IMR-90 (cell line): ENCODE data around the gene STRA6. TPM values are rescaled to one million over a fixed set of nuclear protein-coding genes. Genes with fewer than 3 reads are reported as not detected.

ENCODE experiments used
- ATAC-seq: fragments of 200-7000 bp; cut with Tn5 transposase; 2 replicates; pipeline ENCODE4 v1.9.1; 2020; ENCODE audit warnings: low read depth, mild to moderate bottlenecking, moderate library complexity
- BruUV-seq: library from RNA; stranded (reverse); fragments of 400-500 nt; replicated peaks from 2 replicates; lab custom pipeline; 2021; lab: Mats Ljungman, UMichigan
- CTCF ChIA-PET: fragments of 300-600 bp; formaldehyde crosslinking; extraction: SDS; loops from one replicate; lab custom pipeline; 2021; ENCODE audit warnings: antibody characterized with exemption; lab: Yijun Ruan, JAX
- POLR2A ChIA-PET: fragments of 300-600 bp; sonication (Branson Sonifier 250); formaldehyde crosslinking; loops from one replicate; lab custom pipeline; 2022; ENCODE audit warnings: antibody characterized with exemption; ENCODE audit not compliant: unreplicated experiment; lab: Charles Lee
- DNase-seq: peaks from one replicate; pipeline ENCODE4 v3.0.0; 2013
- H2AFZ ChIP-seq: replicated peaks from 2 replicates; pipeline ENCODE3; 2013; ENCODE audit warnings: low read length, mild to moderate bottlenecking; ENCODE audit not compliant: poor library complexity
- H2AK5ac ChIP-seq: 2 replicates; pipeline ENCODE4 v1.6.1; 2013; ENCODE audit warnings: low read depth, low read length, inconsistent platforms
- H2AK9ac ChIP-seq: replicated peaks from 2 replicates; pipeline ENCODE3; 2013; ENCODE audit warnings: mild to moderate bottlenecking, low read depth, low read length, moderate library complexity; ENCODE audit not compliant: poor library complexity
- H2BK120ac ChIP-seq: 2 replicates; pipeline ENCODE4 v1.6.1; 2013; ENCODE audit warnings: low read depth, low read length, inconsistent platforms
- H2BK15ac ChIP-seq: 3 replicates; pipeline ENCODE4 v1.6.1; 2013; ENCODE audit warnings: low read depth, low read length, inconsistent platforms
- H2BK20ac ChIP-seq: 2 replicates; pipeline ENCODE4 v1.6.1; 2013; ENCODE audit warnings: low read depth, mild to moderate bottlenecking, inconsistent platforms, low read length, moderate library complexity
- H2BK5ac ChIP-seq: 2 replicates; pipeline ENCODE4 v1.6.1; 2013; ENCODE audit warnings: mild to moderate bottlenecking, low read depth, low read length, inconsistent platforms; ENCODE audit not compliant: poor library complexity, severe bottlenecking
- H3K14ac ChIP-seq: replicated peaks from 2 replicates; pipeline ENCODE4 v1.6.1; 2013; ENCODE audit warnings: low read depth, low read length, inconsistent platforms
- H3K18ac ChIP-seq: 2 replicates; pipeline ENCODE4 v1.6.1; 2013; ENCODE audit warnings: low read depth, low read length, control low read depth
- H3K23ac ChIP-seq: 2 replicates; pipeline ENCODE4 v1.6.1; 2013; ENCODE audit warnings: low read depth, low read length, inconsistent platforms
- H3K27ac ChIP-seq: 2 replicates; pipeline ENCODE4 v1.5.1; 2013; ENCODE audit warnings: mild to moderate bottlenecking, control low read depth, low read length; ENCODE audit not compliant: insufficient read depth
- H3K27me3 ChIP-seq: 2 replicates; pipeline ENCODE4 v1.6.1; 2013; ENCODE audit warnings: low read length; ENCODE audit not compliant: control insufficient read depth, insufficient read depth
- H3K36me3 ChIP-seq: 2 replicates; pipeline ENCODE4 v1.6.1; 2013; ENCODE audit warnings: low read length, mixed read lengths; ENCODE audit not compliant: control insufficient read depth, insufficient read depth
- H3K4ac ChIP-seq: 2 replicates; pipeline ENCODE4 v1.6.1; 2013; ENCODE audit warnings: low read depth, low read length, inconsistent platforms
- H3K4me1 ChIP-seq: 2 replicates; pipeline ENCODE4 v1.6.1; 2013; ENCODE audit warnings: low read length, mixed read lengths; ENCODE audit not compliant: control insufficient read depth, insufficient read depth
- H3K4me2 ChIP-seq: 2 replicates; pipeline ENCODE4 v1.6.1; 2013; ENCODE audit warnings: low read depth, mild to moderate bottlenecking, control low read depth, low read length, moderate library complexity
- H3K4me3 ChIP-seq: 2 replicates; pipeline ENCODE4 v1.5.1; 2013; ENCODE audit warnings: low read depth, mild to moderate bottlenecking, control low read depth, low read length, moderate library complexity; ENCODE audit not compliant: insufficient read depth
- H3K56ac ChIP-seq: 2 replicates; pipeline ENCODE4 v1.6.1; 2013; ENCODE audit warnings: low read length, inconsistent platforms; ENCODE audit not compliant: insufficient read depth; ENCODE audit errors: extremely low read depth
- H3K79me1 ChIP-seq, 2 experiments: 2 replicates each; pipeline ENCODE4 v1.6.1; 2013; ENCODE audit warnings: low read length in 2 of 2, inconsistent platforms in 1 of 2, low read depth in 1 of 2
- H3K9ac ChIP-seq: 2 replicates; pipeline ENCODE4 v1.6.1; 2013; ENCODE audit warnings: low read depth, low read length, control low read depth
- H3K9me1 ChIP-seq: 2 replicates; pipeline ENCODE4 v1.6.1; 2013; ENCODE audit warnings: low read length, inconsistent platforms; ENCODE audit not compliant: insufficient read depth
- H3K9me3 ChIP-seq: 2 replicates; pipeline ENCODE4 v1.6.1; 2013; ENCODE audit warnings: low read length; ENCODE audit not compliant: control insufficient read depth, insufficient read depth
- H4K20me1 ChIP-seq: 2 replicates; pipeline ENCODE4 v1.6.1; 2013; ENCODE audit warnings: low read length, inconsistent platforms; ENCODE audit not compliant: insufficient read depth
- H4K5ac ChIP-seq: 2 replicates; pipeline ENCODE4 v1.6.1; 2013; ENCODE audit warnings: mild to moderate bottlenecking, low read depth, low read length, control low read depth
- H4K8ac ChIP-seq, 2 experiments: 2 replicates each; pipeline ENCODE4 v1.6.1; 2013; ENCODE audit warnings: low read depth in 2 of 2, low read length in 2 of 2, control low read depth in 1 of 2, inconsistent platforms in 1 of 2
- H4K91ac ChIP-seq: 2 replicates; pipeline ENCODE4 v1.6.1; 2013; ENCODE audit warnings: low read depth, low read length, inconsistent platforms; ENCODE audit not compliant: insufficient read depth
- BHLHE40 ChIP-seq: fragments of 150-350 bp; IDR thresholded peaks from 2 replicates; pipeline ENCODE4 v1.6.1; 2016; ENCODE audit warnings: mild to moderate bottlenecking, low read depth, low read length
- CEBPB ChIP-seq: IDR thresholded peaks from 2 replicates; pipeline ENCODE4 v1.6.1; 2012; ENCODE audit warnings: low read depth, low read length, improper control_type of control experiment
- CHD1 ChIP-seq: IDR thresholded peaks from 2 replicates; pipeline ENCODE4 v1.6.1; 2012; ENCODE audit warnings: low read depth, low read length, improper control_type of control experiment
- FOS ChIP-seq: fragments of 150-350 bp; IDR thresholded peaks from 2 replicates; pipeline ENCODE4 v1.6.1; 2016; ENCODE audit warnings: low read depth, low read length
- MAZ ChIP-seq: IDR thresholded peaks from 2 replicates; pipeline ENCODE4 v1.6.1; 2012; ENCODE audit warnings: low read depth, mild to moderate bottlenecking, low read length, improper control_type of control experiment, moderate library complexity, borderline replicate concordance
- MXI1 ChIP-seq: IDR thresholded peaks from 2 replicates; pipeline ENCODE4 v1.6.1; 2012; ENCODE audit warnings: low read depth, mild to moderate bottlenecking, low read length, moderate library complexity, borderline replicate concordance
- NFE2L2 ChIP-seq: fragments of 150-350 bp; IDR thresholded peaks from 2 replicates; pipeline ENCODE4 v1.6.1; 2016; ENCODE audit warnings: low read depth, mild to moderate bottlenecking, low read length
- POLR2A ChIP-seq: IDR thresholded peaks from 2 replicates; pipeline ENCODE4 v1.6.1; 2012; ENCODE audit warnings: mild to moderate bottlenecking, low read depth, low read length
- RAD21 ChIP-seq: IDR thresholded peaks from 2 replicates; pipeline ENCODE4 v1.6.1; 2012; ENCODE audit warnings: low read length, improper control_type of control experiment
- RCOR1 ChIP-seq: IDR thresholded peaks from 2 replicates; pipeline ENCODE4 v1.6.1; 2012; ENCODE audit warnings: mild to moderate bottlenecking, low read length, improper control_type of control experiment; ENCODE audit not compliant: insufficient replicate concordance
- RFX5 ChIP-seq: IDR thresholded peaks from 2 replicates; pipeline ENCODE4 v1.8.0; 2012; ENCODE audit warnings: low read depth, mild to moderate bottlenecking, low read length, moderate library complexity
- SMC3 ChIP-seq: fragments of 150-350 bp; IDR thresholded peaks from 2 replicates; pipeline ENCODE4 v1.6.1; 2016; ENCODE audit warnings: low read depth, mild to moderate bottlenecking, antibody characterized with exemption, low read length, moderate library complexity
- WGBS, 2 experiments: methylation state at CpG; one replicate each; pipeline versions ENCODE4 v1.1.5 to v1.1.7; 2013; ENCODE audit warnings: missing lambda C conversion rate in 2 of 2; ENCODE audit not compliant: insufficient read length in 1 of 2; ENCODE audit errors: extremely low coverage in 2 of 2; 5-methylcytosine and 5-hydroxymethylcytosine counted together
- dilution Hi-C: fragments of 300-500 bp; cut with HindIII; formaldehyde crosslinking; loops from one replicate; pipeline ENCODE4 v1.14.3; 2018; ENCODE audit warnings: low sequenced_read_pairs; ENCODE audit not compliant: unreplicated experiment
- in situ Hi-C: fragments of 300-500 bp; cut with MboI; formaldehyde crosslinking; loops from 3 replicates; pipeline ENCODE4 v1.14.3; 2019; ENCODE audit warnings: low sequenced_read_pairs, inconsistent platforms, mixed read lengths
- intact Hi-C: fragments of 100-400 bp; cut with micrococcal nuclease; formaldehyde crosslinking; loops from 2 replicates; pipeline ENCODE4 v1.10.0; 2022
- polyA plus RNA-seq, 3 experiments: library from polyadenylated mRNA; depleted of rRNA; stranded (reverse); fragments of >200 nt; gene quantifications; 2 replicates each; pipeline ENCODE4 v1.2.3, GENCODE V29; 2012; ENCODE audit warnings: low replicate concordance in 1 of 3
- total RNA-seq: library from RNA; depleted of rRNA; stranded (reverse); fragments of >200 nt; gene quantifications from 2 replicates; pipeline ENCODE4 v1.2.3, GENCODE V29; 2012
- TF ChIP-seq, protein P1 (sequence below): fragments of 150-350 bp; IDR thresholded peaks from 2 replicates; pipeline ENCODE4 v1.6.1; 2017; ENCODE audit warnings: mild to moderate bottlenecking, antibody characterized with exemption, low read length, low read depth
- TF ChIP-seq, protein P2 (sequence below): conservative IDR thresholded peaks from 2 replicates; pipeline ENCODE4 v1.5.1; 2012; ENCODE audit warnings: mild to moderate bottlenecking, low read depth, low read length, improper control_type of control experiment
- TF ChIP-seq, protein P3 (sequence below): fragments of 150-350 bp; IDR thresholded peaks from 2 replicates; pipeline ENCODE4 v1.6.1; 2016; ENCODE audit warnings: low read depth, mild to moderate bottlenecking, low read length, moderate library complexity, borderline replicate concordance

The STRA6 gene
- total and polyA plus RNA-seq, 2 of the 4 experiments (the other 2 are of a cell fraction) = 0.17 TPM; not detected in 1

DNA sequence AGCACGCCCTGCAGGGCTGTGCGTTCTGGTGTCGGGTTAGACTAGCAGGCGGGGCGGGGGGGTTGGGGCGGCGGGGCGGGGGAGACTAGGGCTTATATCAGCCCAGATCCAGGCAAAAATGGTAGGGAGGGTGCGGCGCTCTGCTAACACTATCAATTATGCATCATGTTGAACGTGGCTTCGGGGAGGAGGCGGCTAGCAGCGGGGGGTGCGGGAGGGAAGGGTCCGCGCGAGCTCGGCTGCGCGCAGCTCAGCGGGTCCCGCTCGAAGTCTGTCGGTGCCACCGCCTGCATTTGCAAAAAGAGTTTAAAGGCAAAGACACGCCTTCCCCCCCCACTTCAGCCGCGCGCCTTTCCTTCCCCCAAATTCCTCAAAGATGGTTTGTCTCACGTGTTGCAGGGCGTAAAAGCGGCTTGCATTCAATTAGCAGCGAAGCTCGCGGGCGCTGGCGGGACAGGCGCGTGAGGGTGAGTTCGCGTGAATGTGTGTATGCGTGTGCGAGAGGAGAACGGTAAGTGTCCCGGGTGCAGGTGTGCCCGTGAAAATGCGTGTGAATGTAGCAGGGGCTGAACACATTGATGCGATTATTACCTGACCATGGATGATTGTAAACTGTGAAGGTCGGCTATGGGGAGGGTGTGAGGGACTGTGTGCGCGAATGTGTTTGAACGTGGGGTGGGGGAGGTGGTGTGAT, 72.3 kb downstream of the STRA6 start, which contains the start of gene ISLR2:
ISLR2 (plus strand) TSS at position 432 of the 694 bp plus-strand sequence. CDS start 2,169 bp downstream, outside the sequence.
- 1% methylated on average over 11 of the region's 53 CpGs; no CpG with 5 or more reads in 1 of the 2 experiments for WGBS, 2 experiments
- peak within 1 kb of the TSS; percentile 28 for H2AFZ ChIP-seq
- in situ Hi-C loops = loop anchor here (5.0 kb wide), 1 partner anchor 153 kb away; no protein-coding TSS in a partner anchor
- no peaks in the 10 kb centered on the region for H3K79me1 ChIP-seq
- no peak within 1 kb of the TSS for H2BK20ac ChIP-seq
- BruUV-seq = no TSS peak
- H3K4me3 ChIP-seq = no peak within 1 kb of the TSS
- H3K18ac ChIP-seq = no peak within 1 kb of the TSS
- no peak within 1 kb of the TSS for H3K9ac ChIP-seq
- peaks cover 19% of the 10 kb centered on the region; the same call in 1 of the 2 replicates for H4K20me1 ChIP-seq
- H3K4ac ChIP-seq = no peak within 1 kb of the TSS
- no peaks in the 10 kb centered on the region for H3K36me3 ChIP-seq
- H3K56ac ChIP-seq = no peak within 1 kb of the TSS
- H2AK5ac ChIP-seq = no peak within 1 kb of the TSS
- no peak within 1 kb of the TSS for H3K4me2 ChIP-seq
- intact Hi-C loops = no loop called here
- H3K27ac ChIP-seq = no peak within 1 kb of the TSS
- H2AK9ac ChIP-seq = no peak within 1 kb of the TSS
- ATAC-seq (no peak), DNase-seq (no peak)
- peaks cover 8% of the 10 kb centered on the region for H3K9me3 ChIP-seq
- POLR2A ChIA-PET = no interaction called here
- peaks cover 90% of the 10 kb centered on the region for H3K27me3 ChIP-seq
- H3K9me1 ChIP-seq = 0 out of 2 replicates have a peak, but pooled peaks cover 2% of the 10 kb centered on the region
- no peak within 1 kb of the TSS for H3K23ac ChIP-seq
- H2BK15ac ChIP-seq = no peak within 1 kb of the TSS
- dilution Hi-C loops = no loop called here
- H2BK120ac ChIP-seq = no peak within 1 kb of the TSS
- H2BK5ac ChIP-seq = no peak within 1 kb of the TSS
- no peak within 1 kb of the TSS for H4K5ac ChIP-seq
- no peak within 1 kb of the TSS for H3K14ac ChIP-seq
- H4K8ac ChIP-seq = no peak within 1 kb of the TSS
- no peaks in the 10 kb centered on the region; the same call in 1 of the 2 replicates for H3K4me1 ChIP-seq
- no peak within 1 kb of the TSS for H4K91ac ChIP-seq
- CTCF ChIA-PET = interaction anchor here (1.7 kb wide), 1 partner anchor 178 kb away, joined by 6 read pairs; no protein-coding TSS in a partner anchor
- TF ChIP-seq CHD1 (no peak), CEBPB (no peak), SMC3 (no peak), FOS (no peak), POLR2A (no peak), MXI1 (no peak), BHLHE40 (no peak), NFE2L2 (no peak), RAD21 (no peak), RCOR1 (no peak), MAZ (no peak), RFX5 (no peak)
- TF ChIP-seq, protein P1, sequence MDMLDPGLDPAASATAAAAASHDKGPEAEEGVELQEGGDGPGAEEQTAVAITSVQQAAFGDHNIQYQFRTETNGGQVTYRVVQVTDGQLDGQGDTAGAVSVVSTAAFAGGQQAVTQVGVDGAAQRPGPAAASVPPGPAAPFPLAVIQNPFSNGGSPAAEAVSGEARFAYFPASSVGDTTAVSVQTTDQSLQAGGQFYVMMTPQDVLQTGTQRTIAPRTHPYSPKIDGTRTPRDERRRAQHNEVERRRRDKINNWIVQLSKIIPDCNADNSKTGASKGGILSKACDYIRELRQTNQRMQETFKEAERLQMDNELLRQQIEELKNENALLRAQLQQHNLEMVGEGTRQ = no peak
- TF ChIP-seq, protein P2, sequence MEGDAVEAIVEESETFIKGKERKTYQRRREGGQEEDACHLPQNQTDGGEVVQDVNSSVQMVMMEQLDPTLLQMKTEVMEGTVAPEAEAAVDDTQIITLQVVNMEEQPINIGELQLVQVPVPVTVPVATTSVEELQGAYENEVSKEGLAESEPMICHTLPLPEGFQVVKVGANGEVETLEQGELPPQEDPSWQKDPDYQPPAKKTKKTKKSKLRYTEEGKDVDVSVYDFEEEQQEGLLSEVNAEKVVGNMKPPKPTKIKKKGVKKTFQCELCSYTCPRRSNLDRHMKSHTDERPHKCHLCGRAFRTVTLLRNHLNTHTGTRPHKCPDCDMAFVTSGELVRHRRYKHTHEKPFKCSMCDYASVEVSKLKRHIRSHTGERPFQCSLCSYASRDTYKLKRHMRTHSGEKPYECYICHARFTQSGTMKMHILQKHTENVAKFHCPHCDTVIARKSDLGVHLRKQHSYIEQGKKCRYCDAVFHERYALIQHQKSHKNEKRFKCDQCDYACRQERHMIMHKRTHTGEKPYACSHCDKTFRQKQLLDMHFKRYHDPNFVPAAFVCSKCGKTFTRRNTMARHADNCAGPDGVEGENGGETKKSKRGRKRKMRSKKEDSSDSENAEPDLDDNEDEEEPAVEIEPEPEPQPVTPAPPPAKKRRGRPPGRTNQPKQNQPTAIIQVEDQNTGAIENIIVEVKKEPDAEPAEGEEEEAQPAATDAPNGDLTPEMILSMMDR = no peak
- TF ChIP-seq, protein P3, sequence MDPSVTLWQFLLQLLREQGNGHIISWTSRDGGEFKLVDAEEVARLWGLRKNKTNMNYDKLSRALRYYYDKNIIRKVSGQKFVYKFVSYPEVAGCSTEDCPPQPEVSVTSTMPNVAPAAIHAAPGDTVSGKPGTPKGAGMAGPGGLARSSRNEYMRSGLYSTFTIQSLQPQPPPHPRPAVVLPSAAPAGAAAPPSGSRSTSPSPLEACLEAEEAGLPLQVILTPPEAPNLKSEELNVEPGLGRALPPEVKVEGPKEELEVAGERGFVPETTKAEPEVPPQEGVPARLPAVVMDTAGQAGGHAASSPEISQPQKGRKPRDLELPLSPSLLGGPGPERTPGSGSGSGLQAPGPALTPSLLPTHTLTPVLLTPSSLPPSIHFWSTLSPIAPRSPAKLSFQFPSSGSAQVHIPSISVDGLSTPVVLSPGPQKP = no peak
